H1 (cell line): Measurements from ENCODE around the gene IL13RA1. TPM values are rescaled to one million over a fixed set of nuclear protein-coding genes. Genes with fewer than 3 reads are reported as not detected.

Experiments used
- CTCF ChIA-PET: fragments of 300-600 bp; sonication (Branson Sonifier 250); formaldehyde crosslinking; loops from one replicate; lab custom pipeline; 2021; ENCODE audit not compliant: partially characterized antibody; lab: Charles Lee
- POLR2A ChIA-PET: fragments of 300-600 bp; sonication (Branson Sonifier 250); formaldehyde crosslinking; loops from one replicate; lab custom pipeline; 2021; ENCODE audit warnings: inconsistent platforms; ENCODE audit not compliant: partially characterized antibody; lab: Charles Lee
- DNase-seq, 2 experiments: peaks; one replicate each; pipeline versions ENCODE4 v3.0.0 to v3.0.0-alpha.2; 2010 to 2022; ENCODE audit warnings: low spot score in 2 of 2, low read depth in 1 of 2, mixed read lengths in 1 of 2
- FAIRE-seq: peaks from 2 replicates; lab custom pipeline; 2011; peaks lifted over from hg19 to GRCh38; lab: Jason Lieb, UNC
- H2AFZ ChIP-seq: 2 replicates; pipeline ENCODE4 v1.8.1; 2012; ENCODE audit warnings: low read length, inconsistent platforms
- H2AK5ac ChIP-seq: 2 replicates; pipeline ENCODE4 v1.6.1; 2013; ENCODE audit warnings: low read depth, low read length
- H2BK120ac ChIP-seq: replicated peaks from 2 replicates; pipeline ENCODE3; 2013; ENCODE audit warnings: low read depth, low read length, inconsistent platforms
- H2BK12ac ChIP-seq: 2 replicates; pipeline ENCODE4 v1.6.1; 2013; ENCODE audit warnings: low read depth, low read length
- H2BK15ac ChIP-seq: 2 replicates; pipeline ENCODE4 v1.6.1; 2013; ENCODE audit warnings: low read length
- H2BK20ac ChIP-seq: 2 replicates; pipeline ENCODE4 v1.6.1; 2013; ENCODE audit warnings: low read length
- H2BK5ac ChIP-seq: 2 replicates; pipeline ENCODE4 v1.6.1; 2013; ENCODE audit warnings: low read depth, low read length
- H3K14ac ChIP-seq: 2 replicates; pipeline ENCODE4 v1.6.1; 2013; ENCODE audit warnings: inconsistent platforms; ENCODE audit not compliant: insufficient read length
- H3K18ac ChIP-seq: 2 replicates; pipeline ENCODE4 v1.6.1; 2013; ENCODE audit warnings: low read length; ENCODE audit errors: extremely low read depth
- H3K23ac ChIP-seq: 2 replicates; pipeline ENCODE4 v1.6.1; 2013; ENCODE audit warnings: inconsistent platforms; ENCODE audit not compliant: insufficient read length
- H3K23me2 ChIP-seq: 2 replicates; pipeline ENCODE4 v1.6.1; 2013; ENCODE audit warnings: low read depth, low read length
- H3K27ac ChIP-seq: 2 replicates; pipeline ENCODE4 v1.6.1; 2011; ENCODE audit warnings: low read depth, low read length, inconsistent platforms
- H3K27me3 ChIP-seq, 4 experiments: replicated peaks in 1 of 4; 1 replicate in 1 of 4; 2 replicates in 3 of 4; pipeline versions ENCODE4 v1.6.1 to v1.8.1; 2011 to 2013; ENCODE audit warnings: low read length in 3 of 4, mild to moderate bottlenecking in 3 of 4, inconsistent platforms in 2 of 4, mixed read lengths in 2 of 4, moderate library complexity in 1 of 4; ENCODE audit not compliant: control insufficient read depth in 3 of 4, insufficient read depth in 3 of 4; ENCODE audit errors: extremely low read depth in 1 of 4
- H3K36me3 ChIP-seq, 4 experiments: 2 replicates each; pipeline versions ENCODE4 v1.6.1 to v1.8.1; 2011 to 2013; ENCODE audit warnings: mild to moderate bottlenecking in 4 of 4, low read length in 3 of 4, moderate library complexity in 2 of 4, control low read depth in 1 of 4, inconsistent platforms in 1 of 4; ENCODE audit not compliant: insufficient read depth in 4 of 4, control insufficient read depth in 2 of 4
- H3K4ac ChIP-seq: replicated peaks from 2 replicates; pipeline ENCODE3; 2013; ENCODE audit warnings: low read length, low read depth, mixed read lengths, inconsistent platforms; ENCODE audit not compliant: insufficient read length
- H3K4me1 ChIP-seq, 4 experiments: replicated peaks in 1 of 4; 1 replicate in 1 of 4; 2 replicates in 3 of 4; pipeline versions ENCODE4 v1.6.1 to v1.8.1; 2011 to 2013; ENCODE audit warnings: low read length in 3 of 4, inconsistent platforms in 2 of 4, mixed read lengths in 1 of 4; ENCODE audit not compliant: insufficient read depth in 4 of 4, control insufficient read depth in 3 of 4
- H3K4me2 ChIP-seq, 2 experiments: 2 replicates each; pipeline versions ENCODE4 v1.6.1 to v1.8.1; 2011 to 2013; ENCODE audit warnings: low read depth in 2 of 2, low read length in 2 of 2, control low read depth in 1 of 2, inconsistent platforms in 1 of 2, mild to moderate bottlenecking in 1 of 2; ENCODE audit not compliant: insufficient read depth in 1 of 2
- H3K4me3 ChIP-seq, 4 experiments: fragments of 200-600, 300-600 bp in 1 of 4; sonication (generic), shearing (Covaris generic), sonication (Bioruptor Twin) in 1 of 4; 2 replicates each; pipeline versions ENCODE4 v1.5.1 to v1.8.1; 2011 to 2016; ENCODE audit warnings: low read length in 4 of 4, low read depth in 3 of 4, control low read depth in 2 of 4, inconsistent platforms in 2 of 4, mild to moderate bottlenecking in 2 of 4, mixed read lengths in 1 of 4, moderate library complexity in 1 of 4; ENCODE audit not compliant: insufficient read depth in 2 of 4; ENCODE audit errors: extremely low read depth in 1 of 4
- H3K56ac ChIP-seq: replicated peaks from 2 replicates; pipeline ENCODE3; 2013; ENCODE audit warnings: low read depth, mild to moderate bottlenecking, mixed read lengths, low read length, inconsistent platforms; ENCODE audit not compliant: insufficient read length
- H3K79me1 ChIP-seq: 2 replicates; pipeline ENCODE4 v1.6.1; 2013; ENCODE audit warnings: low read depth, low read length, control low read depth
- H3K79me2 ChIP-seq, 2 experiments: 2 replicates each; pipeline versions ENCODE4 v1.6.1 to v1.8.1; 2012 to 2013; ENCODE audit warnings: low read length in 2 of 2, mild to moderate bottlenecking in 2 of 2, inconsistent platforms in 1 of 2; ENCODE audit not compliant: insufficient read depth in 2 of 2, control insufficient read depth in 1 of 2
- H3K9ac ChIP-seq, 4 experiments: replicated peaks in 1 of 4; 1 replicate in 1 of 4; 2 replicates in 3 of 4; pipeline versions ENCODE4 v1.6.1 to v1.8.1; 2011 to 2013; ENCODE audit warnings: low read depth in 3 of 4, low read length in 3 of 4, control low read depth in 2 of 4, mild to moderate bottlenecking in 2 of 4, moderate library complexity in 2 of 4, inconsistent platforms in 1 of 4; ENCODE audit errors: extremely low read depth in 1 of 4
- H3K9me3 ChIP-seq, 2 experiments: 2 replicates each; pipeline versions ENCODE4 v1.6.1 to v1.8.1; 2012 to 2013; ENCODE audit warnings: mild to moderate bottlenecking in 2 of 2, moderate library complexity in 2 of 2, control low read depth in 1 of 2, inconsistent platforms in 1 of 2, low read depth in 1 of 2, low read length in 1 of 2, mixed read lengths in 1 of 2; ENCODE audit not compliant: insufficient read depth in 2 of 2
- H4K20me1 ChIP-seq, 2 experiments: replicated peaks in 1 of 2; 2 replicates each; pipeline versions ENCODE3 to v1.8.1; 2011 to 2013; ENCODE audit warnings: inconsistent platforms in 2 of 2, low read length in 2 of 2, mild to moderate bottlenecking in 1 of 2; ENCODE audit not compliant: insufficient read depth in 2 of 2, control insufficient read depth in 1 of 2
- H4K5ac ChIP-seq: 2 replicates; pipeline ENCODE4 v1.6.1; 2013; ENCODE audit warnings: low read length, low read depth, mixed read lengths, inconsistent platforms; ENCODE audit not compliant: insufficient read length
- H4K8ac ChIP-seq: 2 replicates; pipeline ENCODE4 v1.8.0; 2013; ENCODE audit warnings: mild to moderate bottlenecking, moderate library complexity, low read length, inconsistent platforms; ENCODE audit not compliant: insufficient read depth; ENCODE audit errors: extremely low read depth
- H4K91ac ChIP-seq: replicated peaks from 2 replicates; pipeline ENCODE3; 2013; ENCODE audit warnings: low read length, mixed read lengths, inconsistent platforms; ENCODE audit not compliant: insufficient read length
- BACH1 ChIP-seq: IDR thresholded peaks from 2 replicates; pipeline ENCODE4 v1.6.1; 2012; ENCODE audit warnings: low read length, improper control_type of control experiment
- CHD2 ChIP-seq: IDR thresholded peaks from 2 replicates; pipeline ENCODE4 v1.6.1; 2012; ENCODE audit warnings: low read length, improper control_type of control experiment
- EZH2 ChIP-seq: fragments of 200-600 bp; sonication (generic); IDR thresholded peaks from 2 replicates; pipeline ENCODE4 v1.7.1; 2012; ENCODE audit warnings: low read depth, mild to moderate bottlenecking, moderate library complexity, low read length, inconsistent platforms; ENCODE audit not compliant: severe bottlenecking
- GABPA ChIP-seq: IDR thresholded peaks from 2 replicates; pipeline ENCODE4 v1.6.1; 2011; ENCODE audit warnings: mild to moderate bottlenecking, low read length, moderate library complexity, borderline replicate concordance; ENCODE audit not compliant: insufficient read depth
- KDM1A ChIP-seq: fragments of 200-600, 300-600 bp; sonication (generic); IDR thresholded peaks from 2 replicates; pipeline ENCODE4 v1.7.1; 2016; ENCODE audit warnings: mild to moderate bottlenecking, low read length, borderline replicate concordance
- RFX5 ChIP-seq: IDR thresholded peaks from 2 replicates; pipeline ENCODE4 v1.6.1; 2011; ENCODE audit warnings: low read depth, low read length, improper control_type of control experiment, borderline replicate concordance
- SIN3A ChIP-seq, 2 experiments: IDR thresholded peaks in 1 of 2; conservative IDR thresholded peaks in 1 of 2; 2 replicates each; pipeline ENCODE4 v1.6.1; 2011 to 2012; ENCODE audit warnings: low read length in 2 of 2, improper control_type of control experiment in 1 of 2, low read depth in 1 of 2, mild to moderate bottlenecking in 1 of 2
- WGBS, 2 experiments: shearing (Covaris generic) in 1 of 2; methylation state at CpG; one replicate each; pipeline versions ENCODE4 v1.1.6 to v1.1.7; 2013 to 2015; ENCODE audit warnings: low lambda C conversion rate in 2 of 2, mixed read lengths in 2 of 2, inconsistent platforms in 1 of 2, low coverage in 1 of 2, missing lambda C conversion rate in 1 of 2; ENCODE audit not compliant: insufficient replicate concordance in 2 of 2, insufficient coverage in 1 of 2, insufficient read length in 1 of 2; ENCODE audit errors: extremely low coverage in 1 of 2, missing lambda C conversion rate in 1 of 2; 5-methylcytosine and 5-hydroxymethylcytosine counted together
- polyA plus RNA-seq, 7 experiments: library from polyadenylated mRNA; depleted of rRNA in 3 of 7; stranded (reverse) in 5 of 7; unstranded in 2 of 7; fragments of >200 nt in 5 of 7; fragments of 200-250 nt in 2 of 7; gene quantifications; 1 replicate in 5 of 7; 2 replicates in 1 of 7; 4 replicates in 1 of 7; pipeline versions ENCODE4 v1.2.1 to v1.2.3, GENCODE V29; 2011 to 2013; ENCODE audit warnings: missing spikeins in 2 of 7, mixed read lengths in 2 of 7
- total RNA-seq: library from RNA; stranded (reverse); fragmentation: NEBNext Ultra II Directional; extraction: Animal tissue kit (Norgen Biotek cat#: 25700); gene quantifications from 2 replicates; pipeline ENCODE4 v1.2.1, GENCODE V29; 2021

Gene IL13RA1
- total and polyA plus RNA-seq, 2 of the 8 experiments (the other 6 are each of a cell fraction or from before 2014, with no cell fraction given) = 3.3 to 9.4 TPM

DNA sequence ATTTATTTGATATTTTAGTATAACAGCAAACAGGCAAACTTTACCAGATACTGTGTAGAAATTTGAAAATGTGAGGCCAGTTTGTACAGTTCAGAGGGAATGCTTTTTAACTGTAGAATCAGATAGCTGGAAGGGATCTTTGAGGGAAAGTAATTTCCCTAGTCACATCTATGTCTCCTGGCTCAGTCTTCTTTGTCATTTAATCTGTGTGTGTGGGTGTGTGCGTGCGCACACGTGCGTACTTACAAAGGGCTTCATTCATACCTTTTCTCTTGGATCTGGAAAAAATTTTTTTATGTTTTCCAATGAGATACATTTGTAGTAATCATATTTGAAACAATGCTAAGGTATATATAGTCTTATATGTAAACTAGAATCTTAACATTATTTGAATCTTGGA lies 44.6 kb downstream of the IL13RA1 start:
- H2AK5ac ChIP-seq = no peak overlapping the region
- H3K79me1 ChIP-seq = no peaks in the 10 kb centered on the region
- no peaks in the 10 kb centered on the region for H3K27me3 ChIP-seq
- H4K91ac ChIP-seq = no peak overlapping the region
- POLR2A ChIA-PET = no interaction called here
- no peak for FAIRE-seq
- H3K4me2 ChIP-seq = no peak overlapping the region
- H4K20me1 ChIP-seq = no peaks in the 10 kb centered on the region
- H3K36me3 ChIP-seq = no peaks in the 10 kb centered on the region
- no peak overlapping the region for H4K8ac ChIP-seq
- no peak overlapping the region for H3K4me3 ChIP-seq
- H2BK20ac ChIP-seq = no peak overlapping the region
- H3K9ac ChIP-seq = no peak overlapping the region
- DNase-seq = no peak
- no peaks in the 10 kb centered on the region for H3K9me3 ChIP-seq
- no peaks in the 10 kb centered on the region for H3K79me2 ChIP-seq
- no peak overlapping the region for H2BK120ac ChIP-seq
- H3K4ac ChIP-seq = no peak overlapping the region
- H2BK12ac ChIP-seq = no peak overlapping the region
- no peak overlapping the region for H2AFZ ChIP-seq
- TF ChIP-seq RFX5 = no peak
- no peak for TF ChIP-seq CHD2
- no peak for TF ChIP-seq BACH1
- no peak for TF ChIP-seq KDM1A
- TF ChIP-seq EZH2 = no peak
- TF ChIP-seq SIN3A (conservative IDR thresholded peaks at IDR 0.05 in 1 of 2, IDR thresholded peaks at IDR 0.05 in 1 of 2; ENCODE audit: low read depth in 1 of 2, low read length in 2 of 2) = no peak
- no peak for TF ChIP-seq GABPA
- H3K23ac ChIP-seq = no peak overlapping the region
- CTCF ChIA-PET = interaction anchor here (1.0 to 1.8 kb wide), 2 partner anchors 11 to 35 kb away, joined by 3 to 5 read pairs; no protein-coding TSS in a partner anchor
- H2BK15ac ChIP-seq = no peak overlapping the region
- no peak overlapping the region for H4K5ac ChIP-seq
- H3K56ac ChIP-seq = no peak overlapping the region
- WGBS, 2 experiments = 100% methylated on average over 4 of the region's 4 CpGs; no CpG with 5 or more reads in 1 of the 2 experiments
- no peaks in the 10 kb centered on the region for H3K23me2 ChIP-seq
- no peak overlapping the region for H3K27ac ChIP-seq
- H3K4me1 ChIP-seq = no peaks in the 10 kb centered on the region
- no peak overlapping the region for H2BK5ac ChIP-seq
- no peak overlapping the region for H3K14ac ChIP-seq
- no peak overlapping the region for H3K18ac ChIP-seq
